HL-60 (cell line): ENCODE data around the gene MYRIP.

ENCODE experiments used
- POLR2AphosphoS5 ChIP-seq: IDR thresholded peaks from 2 replicates; pipeline ENCODE4 v1.6.1; 2012; ENCODE audit warnings: low read depth
- SPI1 ChIP-seq: IDR thresholded peaks from 2 replicates; pipeline ENCODE4 v1.6.1; 2012; ENCODE audit warnings: low read depth, mild to moderate bottlenecking, borderline replicate concordance
- TF ChIP-seq, protein P1 (sequence below): IDR thresholded peaks from one replicate; pipeline ENCODE4 v1.5.1; 2011; ENCODE audit warnings: low read length, control low read depth, inconsistent platforms; ENCODE audit not compliant: insufficient read depth

DNA sequence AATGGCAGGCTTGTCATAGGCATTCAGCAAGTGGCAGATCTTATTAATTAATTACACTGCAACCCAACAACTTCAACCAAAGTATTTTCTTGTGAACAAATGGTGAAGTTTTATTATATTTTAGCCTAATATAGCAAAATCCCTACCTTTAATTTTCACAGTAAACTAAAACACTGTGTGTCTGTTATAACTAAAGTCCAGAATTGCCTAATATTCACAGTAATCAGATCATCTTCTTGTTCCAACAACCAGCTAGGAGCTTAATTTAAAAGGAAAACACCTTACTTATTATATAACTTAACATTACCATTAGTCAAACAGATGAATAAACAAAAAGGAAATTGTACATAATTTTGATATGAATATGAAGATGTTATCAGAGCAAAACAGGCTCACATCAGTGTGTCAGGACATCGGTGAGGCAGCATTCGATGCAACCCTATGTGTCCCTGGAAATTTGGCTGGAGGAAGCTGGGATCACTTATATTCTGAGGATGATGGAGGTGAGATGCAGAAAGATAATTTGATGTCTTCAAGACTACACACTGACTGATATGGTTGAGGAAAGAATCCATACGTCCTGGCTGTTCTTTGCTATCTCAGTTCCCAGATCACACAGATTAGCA is 310.8 kb downstream of the MYRIP start:
- TF ChIP-seq, protein P1, sequence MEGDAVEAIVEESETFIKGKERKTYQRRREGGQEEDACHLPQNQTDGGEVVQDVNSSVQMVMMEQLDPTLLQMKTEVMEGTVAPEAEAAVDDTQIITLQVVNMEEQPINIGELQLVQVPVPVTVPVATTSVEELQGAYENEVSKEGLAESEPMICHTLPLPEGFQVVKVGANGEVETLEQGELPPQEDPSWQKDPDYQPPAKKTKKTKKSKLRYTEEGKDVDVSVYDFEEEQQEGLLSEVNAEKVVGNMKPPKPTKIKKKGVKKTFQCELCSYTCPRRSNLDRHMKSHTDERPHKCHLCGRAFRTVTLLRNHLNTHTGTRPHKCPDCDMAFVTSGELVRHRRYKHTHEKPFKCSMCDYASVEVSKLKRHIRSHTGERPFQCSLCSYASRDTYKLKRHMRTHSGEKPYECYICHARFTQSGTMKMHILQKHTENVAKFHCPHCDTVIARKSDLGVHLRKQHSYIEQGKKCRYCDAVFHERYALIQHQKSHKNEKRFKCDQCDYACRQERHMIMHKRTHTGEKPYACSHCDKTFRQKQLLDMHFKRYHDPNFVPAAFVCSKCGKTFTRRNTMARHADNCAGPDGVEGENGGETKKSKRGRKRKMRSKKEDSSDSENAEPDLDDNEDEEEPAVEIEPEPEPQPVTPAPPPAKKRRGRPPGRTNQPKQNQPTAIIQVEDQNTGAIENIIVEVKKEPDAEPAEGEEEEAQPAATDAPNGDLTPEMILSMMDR = no peak
- no peak for TF ChIP-seq POLR2AphosphoS5
- TF ChIP-seq SPI1 = no peak
